Skeletal muscle satellite cell (primary cell): ENCODE data around the gene MAML2.

Source experiments
- H3K27me3 ChIP-seq: 2 replicates; pipeline ENCODE4 v1.7.0; 2013; ENCODE audit warnings: low read length; ENCODE audit not compliant: control insufficient read depth, insufficient read depth
- H3K36me3 ChIP-seq: 2 replicates; pipeline ENCODE4 v1.7.0; 2013; ENCODE audit warnings: mild to moderate bottlenecking, control low read depth, low read length; ENCODE audit not compliant: insufficient read depth
- H3K4me1 ChIP-seq: 2 replicates; pipeline ENCODE4 v1.7.0; 2013; ENCODE audit warnings: low read length; ENCODE audit not compliant: control insufficient read depth, insufficient read depth
- H3K4me2 ChIP-seq: 2 replicates; pipeline ENCODE4 v1.7.0; 2013; ENCODE audit warnings: mild to moderate bottlenecking, low read length
- H3K4me3 ChIP-seq: 2 replicates; pipeline ENCODE4 v1.7.0; 2013; ENCODE audit warnings: low read length
- H3K9ac ChIP-seq: 2 replicates; pipeline ENCODE4 v1.7.0; 2013; ENCODE audit warnings: mild to moderate bottlenecking, low read depth, low read length, moderate library complexity
- H3K9me3 ChIP-seq: replicated peaks from 2 replicates; pipeline ENCODE4 v1.7.0; 2013; ENCODE audit warnings: mild to moderate bottlenecking, control low read depth, low read length

Gene MAML2

DNA sequence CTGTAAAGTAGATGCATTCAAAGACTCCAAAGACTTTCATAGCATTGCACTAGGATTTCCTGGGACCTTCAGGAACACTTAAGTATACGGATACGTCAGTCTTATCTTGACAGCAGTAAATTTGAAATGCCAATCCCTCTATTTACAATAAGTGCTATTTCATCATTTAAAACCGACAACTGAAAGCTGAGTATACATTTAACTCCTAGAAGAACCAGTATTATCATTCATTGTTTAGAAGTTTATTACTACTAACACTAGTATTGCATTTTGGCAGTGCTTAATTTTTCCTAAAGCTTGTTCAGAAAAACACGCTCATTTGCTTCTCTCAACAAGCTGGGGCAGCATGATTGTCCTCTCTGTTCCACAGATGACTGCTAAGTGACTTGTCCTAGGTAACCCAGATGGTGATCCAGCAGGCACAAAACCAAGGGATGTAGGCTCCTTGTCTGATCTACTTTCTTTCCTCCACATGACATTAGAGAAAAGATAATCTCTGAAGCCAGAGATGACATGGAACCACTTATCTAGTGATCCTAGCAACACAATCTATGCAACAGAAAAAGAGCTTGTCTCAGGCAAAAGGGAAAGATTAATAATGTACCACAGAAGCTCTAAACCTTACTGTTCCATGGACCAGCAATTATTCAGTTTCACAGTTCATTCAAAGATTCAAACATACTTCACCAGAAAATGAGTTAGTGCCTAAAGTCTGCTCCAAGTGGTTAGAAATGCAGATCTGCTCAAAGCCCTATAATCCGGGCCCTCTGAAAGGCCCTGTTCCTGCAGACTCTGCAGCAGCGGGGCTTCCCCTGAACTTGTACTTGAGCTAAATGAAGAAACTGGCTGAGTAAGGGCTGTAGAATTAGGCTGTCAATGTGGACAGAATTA is 5.2 kb downstream of the MAML2 start:
- H3K4me1 ChIP-seq, result peaks cover 56% of the 10 kb centered on the region
- H3K36me3 ChIP-seq, result peaks cover 28% of the 10 kb centered on the region
- H3K4me3 ChIP-seq, result peak overlapping the region; percentile 88
- peak overlapping the region; percentile 32 for H3K9ac ChIP-seq
- no peaks in the 10 kb centered on the region for H3K9me3 ChIP-seq
- no peaks in the 10 kb centered on the region for H3K27me3 ChIP-seq
- H3K4me2 ChIP-seq, result peak overlapping the region; percentile 80

DNA sequence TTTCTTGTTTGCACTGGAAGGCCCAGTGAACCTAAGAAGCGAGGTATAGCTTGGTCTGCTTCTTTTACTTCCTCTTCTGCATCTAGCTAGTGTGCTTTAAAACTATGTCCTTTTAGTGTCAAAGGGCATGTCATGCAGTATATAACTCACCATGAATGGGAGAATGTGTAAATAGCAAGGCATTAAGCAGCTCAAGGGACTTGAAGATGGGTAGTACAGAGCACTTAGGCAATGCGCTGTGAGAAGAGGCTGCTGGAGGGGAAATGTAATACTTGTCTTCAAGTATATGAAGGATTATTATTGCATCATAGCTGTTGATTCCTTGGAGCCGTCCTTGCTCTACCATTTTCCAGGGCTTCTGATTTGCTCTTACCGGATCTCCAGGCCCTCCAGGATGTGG is 7.6 kb downstream of the MAML2 start:
- Histone ChIP-seq H3K36me3 (peaks cover 22% of the 10 kb centered on the region), H3K4me3 (no peak overlapping the region), H3K9ac (no peak overlapping the region), H3K9me3 (no peaks in the 10 kb centered on the region), H3K4me1 (peaks cover 62% of the 10 kb centered on the region), H3K27me3 (no peaks in the 10 kb centered on the region), H3K4me2 (no peak overlapping the region)

DNA sequence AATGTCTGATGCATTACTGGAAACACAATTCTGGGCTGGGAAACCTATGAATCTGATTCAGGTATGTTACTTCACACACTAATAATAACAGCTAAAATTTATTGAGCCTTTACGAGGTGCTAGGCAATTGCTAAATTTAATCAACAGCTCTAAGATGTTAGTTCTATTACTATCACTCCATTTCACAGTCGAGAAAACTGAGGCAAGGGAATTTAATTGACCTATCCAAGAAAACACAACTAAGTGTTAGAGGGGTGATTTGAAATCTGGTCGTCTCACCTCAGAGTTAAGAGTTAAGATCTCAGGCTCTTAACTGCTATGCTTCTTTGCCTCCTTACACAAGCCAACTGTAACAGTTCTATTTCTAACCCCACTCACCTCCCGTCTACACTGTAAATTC is 8.8 kb downstream of the MAML2 start:
- peaks cover 62% of the 10 kb centered on the region for H3K4me1 ChIP-seq
- H3K9me3 ChIP-seq, result no peaks in the 10 kb centered on the region
- no peak overlapping the region for H3K4me2 ChIP-seq
- H3K27me3 ChIP-seq, result no peaks in the 10 kb centered on the region
- no peak overlapping the region for H3K9ac ChIP-seq
- no peak overlapping the region for H3K4me3 ChIP-seq
- H3K36me3 ChIP-seq, result peaks cover 23% of the 10 kb centered on the region

DNA sequence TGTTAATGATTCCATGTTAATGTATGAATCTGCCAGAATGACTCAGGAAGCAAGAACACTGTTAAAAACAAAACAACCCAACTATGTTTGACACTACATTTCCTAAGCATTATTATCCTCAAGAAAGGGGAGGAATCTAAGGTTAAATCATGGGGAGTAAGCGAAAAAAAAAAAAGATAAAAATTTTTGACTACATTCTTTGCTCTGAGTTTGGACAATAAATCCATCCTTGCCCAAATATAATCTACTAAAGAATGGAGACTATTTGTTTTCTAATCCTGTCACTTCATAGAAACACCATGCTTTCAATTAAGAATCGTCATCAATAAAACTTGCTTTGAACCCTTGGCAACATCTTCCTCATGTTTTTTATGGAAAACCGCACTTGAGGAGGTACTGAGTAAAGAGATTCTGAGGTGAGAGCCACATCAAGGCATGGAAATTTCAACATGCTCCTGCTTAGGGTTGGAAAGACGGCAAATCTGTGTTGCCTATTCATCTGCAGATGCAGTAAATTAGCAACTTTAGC is 9.7 kb downstream of the MAML2 start:
- Histone ChIP-seq H3K36me3 (peaks cover 23% of the 10 kb centered on the region), H3K27me3 (no peaks in the 10 kb centered on the region), H3K4me3 (no peak overlapping the region), H3K9me3 (no peaks in the 10 kb centered on the region), H3K9ac (peak overlapping the region; percentile 15), H3K4me2 (peak overlapping the region; percentile 40), H3K4me1 (peaks cover 63% of the 10 kb centered on the region)

DNA sequence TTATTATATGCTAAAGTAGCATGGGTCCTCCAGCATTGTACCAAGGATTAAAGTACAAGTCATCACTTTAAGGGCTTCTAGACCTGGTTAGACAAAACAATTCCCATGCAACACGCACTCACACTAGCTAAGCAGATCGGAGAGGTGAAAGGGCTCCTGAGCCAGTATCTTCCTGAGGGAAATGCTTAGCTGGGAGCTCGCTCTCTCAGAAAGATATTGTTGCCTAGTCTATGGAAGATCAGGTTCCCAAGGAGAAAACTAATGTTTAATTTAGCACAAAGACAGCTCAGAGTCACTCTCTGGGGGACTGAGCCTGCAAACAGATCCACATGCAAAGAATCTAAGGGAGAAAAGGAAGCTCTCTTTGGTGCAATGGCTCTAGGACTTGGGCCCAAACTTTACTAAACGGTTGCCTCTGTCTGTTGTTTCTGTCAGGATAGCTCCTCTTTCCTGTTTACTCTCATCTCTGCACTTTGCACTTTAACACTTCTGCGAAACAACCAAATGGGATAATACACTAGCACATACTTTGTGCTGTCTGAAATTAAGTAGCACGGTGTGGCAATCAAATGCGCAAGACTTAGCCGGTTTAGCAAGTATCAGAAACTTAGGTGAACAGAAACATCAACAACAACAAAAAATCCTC is 10.7 kb downstream of the MAML2 start:
- H3K9ac ChIP-seq, result peak overlapping the region; percentile 15
- no peaks in the 10 kb centered on the region for H3K27me3 ChIP-seq
- peaks cover 23% of the 10 kb centered on the region for H3K36me3 ChIP-seq
- peaks cover 62% of the 10 kb centered on the region for H3K4me1 ChIP-seq
- no peak overlapping the region for H3K4me3 ChIP-seq
- no peaks in the 10 kb centered on the region for H3K9me3 ChIP-seq
- H3K4me2 ChIP-seq, result peak overlapping the region; percentile 3

DNA sequence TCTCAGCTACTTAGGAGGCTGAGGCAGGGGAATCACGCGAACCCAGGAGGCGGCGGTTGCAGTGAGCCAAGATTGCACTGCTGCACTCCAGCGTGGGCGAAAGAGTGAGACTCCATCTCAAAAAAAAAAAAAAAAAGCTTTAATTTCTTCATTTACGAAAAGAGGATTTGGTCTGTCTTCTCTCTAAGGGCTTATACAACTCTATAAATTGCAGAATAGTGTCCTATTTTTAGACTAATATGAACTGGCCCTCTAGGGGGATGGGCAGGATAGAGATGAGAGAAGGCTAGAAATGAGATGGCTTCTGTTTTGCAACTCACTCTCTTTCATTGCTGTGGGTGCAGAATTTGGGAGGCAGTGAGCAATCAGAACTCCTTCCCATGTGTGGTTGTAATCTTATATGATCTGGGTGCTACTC is 11.3 kb downstream of the MAML2 start:
- H3K27me3 ChIP-seq, result no peaks in the 10 kb centered on the region
- no peaks in the 10 kb centered on the region for H3K9me3 ChIP-seq
- H3K9ac ChIP-seq, result no peak overlapping the region
- peaks cover 67% of the 10 kb centered on the region for H3K4me1 ChIP-seq
- peak overlapping the region; percentile 3 for H3K4me2 ChIP-seq
- no peak overlapping the region for H3K4me3 ChIP-seq
- peaks cover 23% of the 10 kb centered on the region for H3K36me3 ChIP-seq

DNA sequence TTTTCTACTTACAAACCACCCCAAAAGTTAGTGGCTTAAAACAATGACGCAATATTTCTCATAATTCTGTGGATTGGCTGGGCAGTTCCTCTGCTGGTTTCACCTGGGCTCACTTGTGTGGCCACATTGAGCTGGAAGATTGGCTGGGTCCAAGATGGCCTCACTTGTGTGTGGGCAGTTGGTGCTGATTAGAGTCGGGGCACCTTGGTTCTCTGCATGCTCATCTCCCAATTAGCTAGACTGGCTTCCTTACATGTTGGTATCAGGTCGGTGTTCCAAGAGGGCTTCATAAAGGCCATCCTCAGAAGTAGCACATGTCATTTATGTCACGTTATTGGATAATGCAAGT is 12.5 kb downstream of the MAML2 start:
- Histone ChIP-seq H3K9ac (no peak overlapping the region), H3K27me3 (no peaks in the 10 kb centered on the region), H3K4me1 (peaks cover 79% of the 10 kb centered on the region), H3K4me3 (no peak overlapping the region), H3K4me2 (no peak overlapping the region), H3K9me3 (no peaks in the 10 kb centered on the region), H3K36me3 (peaks cover 18% of the 10 kb centered on the region)

DNA sequence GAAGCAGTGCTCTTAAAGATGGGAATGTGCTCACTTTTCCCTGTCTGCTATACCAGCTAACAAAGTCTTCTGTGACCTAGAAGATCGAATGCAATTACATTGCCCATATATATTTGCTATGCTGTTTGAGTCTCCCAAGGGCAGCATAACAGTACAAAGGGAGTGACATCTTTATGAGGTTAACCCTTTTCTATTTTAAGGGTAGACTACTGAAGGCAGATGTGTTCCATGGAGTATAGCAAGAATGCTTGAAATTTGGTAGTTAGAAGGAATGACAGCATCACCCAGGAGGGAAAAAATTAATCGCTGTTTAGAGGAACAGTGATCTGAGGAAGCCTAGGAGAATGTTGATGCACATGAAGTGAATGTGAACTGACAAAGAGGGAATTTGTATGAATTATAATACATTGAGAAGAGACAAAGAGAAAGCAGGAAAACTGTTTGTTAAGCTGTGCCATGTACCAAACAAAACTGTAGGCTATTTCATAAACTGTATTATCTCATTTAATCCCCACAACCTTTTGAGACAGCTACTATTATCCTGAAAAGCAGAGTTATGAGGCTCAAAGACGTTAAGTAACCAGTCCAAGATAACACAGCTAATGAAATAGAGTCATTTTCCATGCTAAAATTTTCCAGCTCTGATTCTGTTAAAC is 13.0 kb downstream of the MAML2 start:
- Histone ChIP-seq H3K9ac (peak overlapping the region; percentile 12), H3K4me2 (peak overlapping the region; percentile 72), H3K27me3 (no peaks in the 10 kb centered on the region), H3K4me3 (no peak overlapping the region), H3K9me3 (no peaks in the 10 kb centered on the region), H3K36me3 (peaks cover 13% of the 10 kb centered on the region), H3K4me1 (peaks cover 84% of the 10 kb centered on the region)

DNA sequence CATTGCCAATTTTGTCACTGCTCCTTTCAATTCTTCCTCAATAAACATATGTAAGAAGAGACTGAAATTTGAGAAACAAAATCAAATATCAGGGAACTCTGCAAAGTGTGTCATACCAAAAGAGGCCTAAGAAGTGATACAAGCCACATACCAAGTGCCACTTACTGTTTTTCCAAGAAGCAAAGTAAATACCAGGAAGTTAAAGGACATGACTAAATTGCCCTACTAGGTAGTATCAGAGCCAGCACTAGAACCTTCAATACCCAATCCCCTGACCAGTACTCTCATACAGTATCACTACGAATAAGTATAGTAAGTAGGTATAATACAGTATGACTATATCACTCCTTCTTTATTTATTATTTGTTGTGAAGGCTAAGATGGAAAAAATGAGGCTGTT is 13.6 kb downstream of the MAML2 start:
- H3K36me3 ChIP-seq, result peaks cover 7% of the 10 kb centered on the region
- peaks cover 89% of the 10 kb centered on the region for H3K4me1 ChIP-seq
- H3K9me3 ChIP-seq, result no peaks in the 10 kb centered on the region
- no peaks in the 10 kb centered on the region for H3K27me3 ChIP-seq
- peak overlapping the region; percentile 72 for H3K4me2 ChIP-seq
- peak overlapping the region; percentile 33 for H3K9ac ChIP-seq
- no peak overlapping the region for H3K4me3 ChIP-seq

DNA sequence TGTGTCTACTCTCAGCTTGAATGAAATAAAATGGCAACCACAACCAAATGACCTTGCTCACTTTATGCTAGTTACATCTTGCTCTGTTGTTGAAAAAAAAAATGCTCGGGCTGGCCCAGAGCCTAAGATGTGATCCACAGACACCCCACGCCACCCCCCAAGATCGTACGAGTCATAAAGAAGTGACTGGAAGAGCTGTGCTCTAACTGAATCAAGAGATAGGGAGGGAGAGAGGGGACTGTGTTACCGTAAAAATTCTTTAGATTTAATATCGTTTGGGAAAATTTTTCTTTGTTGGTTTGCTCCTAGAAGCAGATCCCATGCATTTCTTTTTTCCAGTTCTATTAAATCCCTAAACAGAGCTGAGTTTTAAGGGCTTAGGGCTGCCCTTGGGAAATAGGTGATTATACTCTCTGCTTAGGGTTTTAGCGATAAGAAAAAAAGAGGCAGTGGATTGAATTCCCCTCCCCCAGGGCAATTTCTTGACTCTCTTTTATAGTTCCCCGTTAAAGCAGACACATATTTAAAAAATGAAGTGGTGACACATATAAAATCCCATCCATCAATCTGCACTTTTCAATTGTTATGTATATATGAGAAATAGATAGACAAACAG is 14.5 kb downstream of the MAML2 start:
- H3K9me3 ChIP-seq, result no peaks in the 10 kb centered on the region
- peak overlapping the region; percentile 33 for H3K9ac ChIP-seq
- peak overlapping the region; percentile 24 for H3K4me3 ChIP-seq
- no peaks in the 10 kb centered on the region for H3K27me3 ChIP-seq
- peaks cover 9% of the 10 kb centered on the region for H3K36me3 ChIP-seq
- H3K4me2 ChIP-seq, result peak overlapping the region; percentile 72
- peaks cover 89% of the 10 kb centered on the region for H3K4me1 ChIP-seq

DNA sequence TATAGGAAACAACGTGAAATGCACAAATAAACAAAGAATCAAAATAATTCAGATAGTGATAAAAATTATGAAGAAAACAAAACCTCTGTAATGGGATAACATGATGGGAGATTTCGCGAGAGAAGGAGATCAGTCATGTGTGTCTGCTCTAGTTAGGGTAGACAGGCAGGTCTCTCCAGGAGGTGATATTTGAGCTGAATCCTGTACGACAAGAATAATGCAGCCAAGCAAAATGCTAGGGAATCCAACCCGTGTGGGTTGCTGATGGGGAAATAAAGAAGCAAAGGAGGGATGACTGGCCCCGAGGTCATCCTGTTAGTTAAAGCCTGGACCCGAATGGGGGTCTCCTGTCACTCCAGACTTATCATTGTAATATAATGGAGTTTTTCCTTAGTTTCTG is 16.0 kb downstream of the MAML2 start:
- Histone ChIP-seq H3K4me3 (no peak overlapping the region), H3K36me3 (peaks cover 18% of the 10 kb centered on the region), H3K9me3 (no peaks in the 10 kb centered on the region), H3K4me2 (no peak overlapping the region), H3K9ac (no peak overlapping the region), H3K4me1 (peaks cover 80% of the 10 kb centered on the region), H3K27me3 (no peaks in the 10 kb centered on the region)
